ENCODE results near the gene FLG2. TPM values are rescaled to one million over a fixed set of nuclear protein-coding genes. Genes with fewer than 3 reads are reported as not detected.

Gene FLG2
- total RNA-seq: not detected

DNA sequence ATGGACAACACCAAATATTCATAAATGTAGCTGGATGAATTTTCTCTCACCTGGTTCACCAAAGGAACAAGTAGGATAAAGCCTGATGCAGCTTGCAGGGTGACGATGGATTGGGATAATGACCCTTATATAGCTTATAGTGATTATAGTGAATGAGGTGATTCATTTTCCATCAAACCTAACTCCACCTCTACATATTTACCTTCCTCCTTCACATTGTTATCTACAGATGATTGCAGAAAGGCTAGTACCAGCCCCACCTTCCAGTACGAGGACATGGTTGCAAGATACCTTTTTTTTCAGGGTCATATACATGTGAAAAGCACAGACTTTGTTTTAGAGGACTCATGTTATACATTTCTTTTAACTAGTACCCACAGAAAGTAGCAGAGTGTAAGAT, at the start of gene FLG2:
Gene FLG2, minus strand, starts transcription at position 101 of the 400 bp plus-strand sequence. CDS start 1,122 bp downstream, outside the sequence.
- no peak within 1 kb of the TSS for H3K27ac ChIP-seq
- no peak within 1 kb of the TSS for H3K4me3 ChIP-seq
- no peaks in the 10 kb centered on the region for H3K4me1 ChIP-seq
- no peaks in the 10 kb centered on the region for H3K36me3 ChIP-seq
- TF ChIP-seq, protein P1, sequence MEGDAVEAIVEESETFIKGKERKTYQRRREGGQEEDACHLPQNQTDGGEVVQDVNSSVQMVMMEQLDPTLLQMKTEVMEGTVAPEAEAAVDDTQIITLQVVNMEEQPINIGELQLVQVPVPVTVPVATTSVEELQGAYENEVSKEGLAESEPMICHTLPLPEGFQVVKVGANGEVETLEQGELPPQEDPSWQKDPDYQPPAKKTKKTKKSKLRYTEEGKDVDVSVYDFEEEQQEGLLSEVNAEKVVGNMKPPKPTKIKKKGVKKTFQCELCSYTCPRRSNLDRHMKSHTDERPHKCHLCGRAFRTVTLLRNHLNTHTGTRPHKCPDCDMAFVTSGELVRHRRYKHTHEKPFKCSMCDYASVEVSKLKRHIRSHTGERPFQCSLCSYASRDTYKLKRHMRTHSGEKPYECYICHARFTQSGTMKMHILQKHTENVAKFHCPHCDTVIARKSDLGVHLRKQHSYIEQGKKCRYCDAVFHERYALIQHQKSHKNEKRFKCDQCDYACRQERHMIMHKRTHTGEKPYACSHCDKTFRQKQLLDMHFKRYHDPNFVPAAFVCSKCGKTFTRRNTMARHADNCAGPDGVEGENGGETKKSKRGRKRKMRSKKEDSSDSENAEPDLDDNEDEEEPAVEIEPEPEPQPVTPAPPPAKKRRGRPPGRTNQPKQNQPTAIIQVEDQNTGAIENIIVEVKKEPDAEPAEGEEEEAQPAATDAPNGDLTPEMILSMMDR (IDR thresholded peaks at IDR 0.05): no peak
- DNase-seq (ENCODE audit: low spot score in 2 of 2): no peak
- H3K9me3 ChIP-seq: no peaks in the 10 kb centered on the region
- intact Hi-C loops (cut with DNase I): no loop called here
- H3K27me3 ChIP-seq: no peaks in the 10 kb centered on the region

DNA sequence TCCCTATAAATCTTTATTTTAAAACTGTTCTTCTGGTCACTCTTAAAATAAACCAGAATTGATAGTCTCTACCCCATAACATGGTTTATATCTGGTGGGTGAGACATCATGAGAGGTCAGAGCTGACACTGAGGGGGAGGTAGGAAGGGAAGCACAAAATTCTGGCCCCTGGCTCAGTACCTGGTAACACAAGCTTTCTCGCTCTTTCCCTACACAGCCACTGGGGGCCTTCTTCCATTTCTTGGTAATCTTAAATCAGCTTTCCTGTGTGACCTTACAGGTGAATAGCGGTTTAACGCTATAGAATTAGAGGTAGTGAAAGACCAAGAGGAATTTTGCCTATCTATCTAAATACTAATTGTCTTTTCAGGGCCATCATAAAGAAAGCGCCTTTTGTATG, 48.9 kb upstream of the FLG2 start:
- Histone ChIP-seq H3K36me3 (no peaks in the 10 kb centered on the region), H3K9me3 (no peaks in the 10 kb centered on the region), H3K27me3 (no peaks in the 10 kb centered on the region), H3K4me1 (no peaks in the 10 kb centered on the region), H3K4me3 (no peak overlapping the region), H3K27ac (no peak overlapping the region)
- no peak for DNase-seq (ENCODE audit: low spot score in 2 of 2)
- intact Hi-C loops (cut with DNase I): no loop called here
- TF ChIP-seq, protein P1 (IDR thresholded peaks at IDR 0.05): no peak

GRCh38 chr1:152398812-152399698, 39.2 kb upstream of the FLG2 start:
- TF ChIP-seq, protein P1 (IDR thresholded peaks at IDR 0.05): peak in 1 of 3 experiments; percentile 20
- no peak overlapping the region for H3K27ac ChIP-seq
- H3K9me3 ChIP-seq: no peaks in the 10 kb centered on the region
- no peaks in the 10 kb centered on the region for H3K27me3 ChIP-seq
- H3K4me3 ChIP-seq: no peak overlapping the region
- DNase-seq (ENCODE audit: low spot score in 2 of 2): no peak
- intact Hi-C loops (cut with DNase I): no loop called here
- H3K36me3 ChIP-seq: no peaks in the 10 kb centered on the region
- H3K4me1 ChIP-seq: no peaks in the 10 kb centered on the region

DNA sequence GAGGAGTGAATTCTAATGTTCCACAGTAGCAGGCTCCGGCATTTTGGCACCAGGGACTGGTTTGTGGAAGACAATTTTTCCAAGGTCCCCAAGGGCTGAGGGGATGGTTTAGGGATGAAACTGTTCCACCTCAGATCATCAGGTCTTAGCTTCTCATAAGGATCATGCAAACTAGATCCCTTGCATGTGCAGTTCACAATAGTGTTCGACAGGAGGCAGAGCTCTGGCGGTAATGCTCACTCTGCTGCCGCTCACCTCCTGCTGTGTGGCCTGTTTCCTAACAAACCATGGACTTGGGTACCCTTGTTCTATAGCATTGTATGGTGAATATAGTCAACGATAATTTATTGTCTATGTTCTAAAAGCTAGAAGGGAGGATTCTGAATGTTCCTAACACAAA, 37.7 kb upstream of the FLG2 start:
- H3K27ac ChIP-seq: no peak overlapping the region
- H3K27me3 ChIP-seq: no peaks in the 10 kb centered on the region
- intact Hi-C loops (cut with DNase I): no loop called here
- H3K9me3 ChIP-seq: no peaks in the 10 kb centered on the region
- TF ChIP-seq, protein P1 (IDR thresholded peaks at IDR 0.05): no peak
- no peaks in the 10 kb centered on the region for H3K36me3 ChIP-seq
- H3K4me3 ChIP-seq: no peak overlapping the region
- DNase-seq (ENCODE audit: low spot score in 2 of 2): no peak
- no peaks in the 10 kb centered on the region for H3K4me1 ChIP-seq

DNA sequence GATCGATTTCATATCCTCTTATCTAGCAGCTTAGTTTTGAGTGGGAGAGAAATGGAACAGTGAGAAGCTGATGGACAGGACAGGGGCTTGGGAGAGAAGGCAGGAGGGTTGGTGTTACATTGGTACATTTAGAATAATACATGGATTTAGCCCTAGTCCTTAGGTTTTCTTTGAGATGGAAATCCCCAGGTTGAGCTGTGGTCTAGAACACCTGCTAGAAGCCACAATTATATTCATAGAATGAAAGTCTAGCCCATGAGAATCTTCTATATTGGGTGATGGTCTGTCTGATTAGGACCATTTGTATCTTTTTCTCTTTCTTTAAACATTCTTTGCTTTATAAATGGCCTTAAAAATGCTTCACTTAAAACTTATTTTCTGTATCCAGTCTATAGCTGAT, 34.3 kb upstream of the FLG2 start:
- no peak for DNase-seq (ENCODE audit: low spot score in 2 of 2)
- intact Hi-C loops (cut with DNase I): no loop called here
- no peaks in the 10 kb centered on the region for H3K27me3 ChIP-seq

More for the DNA sequence above, 34.3 kb upstream of the FLG2 start:
- Histone ChIP-seq H3K4me1 (no peaks in the 10 kb centered on the region), H3K4me3 (no peak overlapping the region), H3K9me3 (no peaks in the 10 kb centered on the region), H3K27ac (no peak overlapping the region), H3K36me3 (no peaks in the 10 kb centered on the region)
- TF ChIP-seq, protein P1 (IDR thresholded peaks at IDR 0.05): no peak

Data from ascending aorta (tissue), 2 donors.